ENCODE measurements around the gene PTGER1. TPM values are rescaled to one million over a fixed set of nuclear protein-coding genes. Genes with fewer than 3 reads are reported as not detected.

The PTGER1 gene
- total and polyA plus RNA-seq, 9 of the 15 experiments (the other 6 are each of a cell fraction or from before 2014, with no cell fraction given): 0.06 to 0.36 (median 0.31) TPM; not detected in 5

- TF ChIP-seq, protein P1, sequence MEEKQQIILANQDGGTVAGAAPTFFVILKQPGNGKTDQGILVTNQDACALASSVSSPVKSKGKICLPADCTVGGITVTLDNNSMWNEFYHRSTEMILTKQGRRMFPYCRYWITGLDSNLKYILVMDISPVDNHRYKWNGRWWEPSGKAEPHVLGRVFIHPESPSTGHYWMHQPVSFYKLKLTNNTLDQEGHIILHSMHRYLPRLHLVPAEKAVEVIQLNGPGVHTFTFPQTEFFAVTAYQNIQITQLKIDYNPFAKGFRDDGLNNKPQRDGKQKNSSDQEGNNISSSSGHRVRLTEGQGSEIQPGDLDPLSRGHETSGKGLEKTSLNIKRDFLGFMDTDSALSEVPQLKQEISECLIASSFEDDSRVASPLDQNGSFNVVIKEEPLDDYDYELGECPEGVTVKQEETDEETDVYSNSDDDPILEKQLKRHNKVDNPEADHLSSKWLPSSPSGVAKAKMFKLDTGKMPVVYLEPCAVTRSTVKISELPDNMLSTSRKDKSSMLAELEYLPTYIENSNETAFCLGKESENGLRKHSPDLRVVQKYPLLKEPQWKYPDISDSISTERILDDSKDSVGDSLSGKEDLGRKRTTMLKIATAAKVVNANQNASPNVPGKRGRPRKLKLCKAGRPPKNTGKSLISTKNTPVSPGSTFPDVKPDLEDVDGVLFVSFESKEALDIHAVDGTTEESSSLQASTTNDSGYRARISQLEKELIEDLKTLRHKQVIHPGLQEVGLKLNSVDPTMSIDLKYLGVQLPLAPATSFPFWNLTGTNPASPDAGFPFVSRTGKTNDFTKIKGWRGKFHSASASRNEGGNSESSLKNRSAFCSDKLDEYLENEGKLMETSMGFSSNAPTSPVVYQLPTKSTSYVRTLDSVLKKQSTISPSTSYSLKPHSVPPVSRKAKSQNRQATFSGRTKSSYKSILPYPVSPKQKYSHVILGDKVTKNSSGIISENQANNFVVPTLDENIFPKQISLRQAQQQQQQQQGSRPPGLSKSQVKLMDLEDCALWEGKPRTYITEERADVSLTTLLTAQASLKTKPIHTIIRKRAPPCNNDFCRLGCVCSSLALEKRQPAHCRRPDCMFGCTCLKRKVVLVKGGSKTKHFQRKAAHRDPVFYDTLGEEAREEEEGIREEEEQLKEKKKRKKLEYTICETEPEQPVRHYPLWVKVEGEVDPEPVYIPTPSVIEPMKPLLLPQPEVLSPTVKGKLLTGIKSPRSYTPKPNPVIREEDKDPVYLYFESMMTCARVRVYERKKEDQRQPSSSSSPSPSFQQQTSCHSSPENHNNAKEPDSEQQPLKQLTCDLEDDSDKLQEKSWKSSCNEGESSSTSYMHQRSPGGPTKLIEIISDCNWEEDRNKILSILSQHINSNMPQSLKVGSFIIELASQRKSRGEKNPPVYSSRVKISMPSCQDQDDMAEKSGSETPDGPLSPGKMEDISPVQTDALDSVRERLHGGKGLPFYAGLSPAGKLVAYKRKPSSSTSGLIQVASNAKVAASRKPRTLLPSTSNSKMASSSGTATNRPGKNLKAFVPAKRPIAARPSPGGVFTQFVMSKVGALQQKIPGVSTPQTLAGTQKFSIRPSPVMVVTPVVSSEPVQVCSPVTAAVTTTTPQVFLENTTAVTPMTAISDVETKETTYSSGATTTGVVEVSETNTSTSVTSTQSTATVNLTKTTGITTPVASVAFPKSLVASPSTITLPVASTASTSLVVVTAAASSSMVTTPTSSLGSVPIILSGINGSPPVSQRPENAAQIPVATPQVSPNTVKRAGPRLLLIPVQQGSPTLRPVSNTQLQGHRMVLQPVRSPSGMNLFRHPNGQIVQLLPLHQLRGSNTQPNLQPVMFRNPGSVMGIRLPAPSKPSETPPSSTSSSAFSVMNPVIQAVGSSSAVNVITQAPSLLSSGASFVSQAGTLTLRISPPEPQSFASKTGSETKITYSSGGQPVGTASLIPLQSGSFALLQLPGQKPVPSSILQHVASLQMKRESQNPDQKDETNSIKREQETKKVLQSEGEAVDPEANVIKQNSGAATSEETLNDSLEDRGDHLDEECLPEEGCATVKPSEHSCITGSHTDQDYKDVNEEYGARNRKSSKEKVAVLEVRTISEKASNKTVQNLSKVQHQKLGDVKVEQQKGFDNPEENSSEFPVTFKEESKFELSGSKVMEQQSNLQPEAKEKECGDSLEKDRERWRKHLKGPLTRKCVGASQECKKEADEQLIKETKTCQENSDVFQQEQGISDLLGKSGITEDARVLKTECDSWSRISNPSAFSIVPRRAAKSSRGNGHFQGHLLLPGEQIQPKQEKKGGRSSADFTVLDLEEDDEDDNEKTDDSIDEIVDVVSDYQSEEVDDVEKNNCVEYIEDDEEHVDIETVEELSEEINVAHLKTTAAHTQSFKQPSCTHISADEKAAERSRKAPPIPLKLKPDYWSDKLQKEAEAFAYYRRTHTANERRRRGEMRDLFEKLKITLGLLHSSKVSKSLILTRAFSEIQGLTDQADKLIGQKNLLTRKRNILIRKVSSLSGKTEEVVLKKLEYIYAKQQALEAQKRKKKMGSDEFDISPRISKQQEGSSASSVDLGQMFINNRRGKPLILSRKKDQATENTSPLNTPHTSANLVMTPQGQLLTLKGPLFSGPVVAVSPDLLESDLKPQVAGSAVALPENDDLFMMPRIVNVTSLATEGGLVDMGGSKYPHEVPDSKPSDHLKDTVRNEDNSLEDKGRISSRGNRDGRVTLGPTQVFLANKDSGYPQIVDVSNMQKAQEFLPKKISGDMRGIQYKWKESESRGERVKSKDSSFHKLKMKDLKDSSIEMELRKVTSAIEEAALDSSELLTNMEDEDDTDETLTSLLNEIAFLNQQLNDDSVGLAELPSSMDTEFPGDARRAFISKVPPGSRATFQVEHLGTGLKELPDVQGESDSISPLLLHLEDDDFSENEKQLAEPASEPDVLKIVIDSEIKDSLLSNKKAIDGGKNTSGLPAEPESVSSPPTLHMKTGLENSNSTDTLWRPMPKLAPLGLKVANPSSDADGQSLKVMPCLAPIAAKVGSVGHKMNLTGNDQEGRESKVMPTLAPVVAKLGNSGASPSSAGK (IDR thresholded peaks at IDR 0.05): peak; percentile 38; the same call in 1 of the 2 replicates
- TF ChIP-seq CBFB (CRISPR knock-in tag; IDR thresholded peaks at IDR 0.05) (no peak), ZNF395 (CRISPR knock-in tag; IDR thresholded peaks at IDR 0.05) (no peak), RBM22 (IDR thresholded peaks at IDR 0.05; ENCODE audit: low read depth, low read length, poor library complexity, severe bottlenecking) (no peak), NFIX (CRISPR knock-in tag; IDR thresholded peaks at IDR 0.05; ENCODE audit: low read depth) (no peak), CBX3 (IDR thresholded peaks at IDR 0.05; ENCODE audit: borderline replicate concordance in 1 of 2, low read length in 2 of 2) (0 out of 3 replicates have a peak, but pooled peaks of 1 of the 2 experiments have one; percentile 10), SP1 (CRISPR knock-in tag; IDR thresholded peaks at IDR 0.05) (no peak)
- TF ChIP-seq, protein P2, sequence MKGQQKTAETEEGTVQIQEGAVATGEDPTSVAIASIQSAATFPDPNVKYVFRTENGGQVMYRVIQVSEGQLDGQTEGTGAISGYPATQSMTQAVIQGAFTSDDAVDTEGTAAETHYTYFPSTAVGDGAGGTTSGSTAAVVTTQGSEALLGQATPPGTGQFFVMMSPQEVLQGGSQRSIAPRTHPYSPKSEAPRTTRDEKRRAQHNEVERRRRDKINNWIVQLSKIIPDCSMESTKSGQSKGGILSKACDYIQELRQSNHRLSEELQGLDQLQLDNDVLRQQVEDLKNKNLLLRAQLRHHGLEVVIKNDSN (CRISPR knock-in tag; IDR thresholded peaks at IDR 0.05): peak; percentile 18; the same call in 1 of the 2 replicates
- TF ChIP-seq, protein P3, sequence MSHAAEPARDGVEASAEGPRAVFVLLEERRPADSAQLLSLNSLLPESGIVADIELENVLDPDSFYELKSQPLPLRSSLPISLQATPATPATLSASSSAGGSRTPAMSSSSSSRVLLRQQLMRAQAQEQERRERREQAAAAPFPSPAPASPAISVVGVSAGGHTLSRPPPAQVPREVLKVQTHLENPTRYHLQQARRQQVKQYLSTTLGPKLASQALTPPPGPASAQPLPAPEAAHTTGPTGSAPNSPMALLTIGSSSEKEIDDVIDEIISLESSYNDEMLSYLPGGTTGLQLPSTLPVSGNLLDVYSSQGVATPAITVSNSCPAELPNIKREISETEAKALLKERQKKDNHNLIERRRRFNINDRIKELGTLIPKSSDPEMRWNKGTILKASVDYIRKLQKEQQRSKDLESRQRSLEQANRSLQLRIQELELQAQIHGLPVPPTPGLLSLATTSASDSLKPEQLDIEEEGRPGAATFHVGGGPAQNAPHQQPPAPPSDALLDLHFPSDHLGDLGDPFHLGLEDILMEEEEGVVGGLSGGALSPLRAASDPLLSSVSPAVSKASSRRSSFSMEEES (CRISPR knock-in tag; IDR thresholded peaks at IDR 0.05): peak; percentile 94
Measured at GRCh38 chr19:14432791-14433553, 42.2 kb downstream of the PTGER1 start, which contains the start of gene PKN1 (continued).
